ENCODE measurements around the gene WDFY4.

Gene WDFY4

GRCh38 chr10:48690791-48691660, 6.4 kb downstream of the WDFY4 start:
- DNase-seq: no peak

- DNase-seq: peak; percentile 40
These were observed 7.3 kb downstream of the WDFY4 start for GRCh38 chr10:48691812-48692528.

- DNase-seq: no peak
These were observed 8.1 kb downstream of the WDFY4 start for GRCh38 chr10:48692748-48693147.

GRCh38 chr10:48693206-48693605, 8.5 kb downstream of the WDFY4 start:
- no peak for DNase-seq

- peak; percentile 39 for DNase-seq
These were observed 9.8 kb downstream of the WDFY4 start for GRCh38 chr10:48694371-48695030.

GRCh38 chr10:48695636-48696534, 11.2 kb downstream of the WDFY4 start:
- no peak for DNase-seq

GRCh38 chr10:48696535-48696873, 11.8 kb downstream of the WDFY4 start:
- no peak for DNase-seq

GRCh38 chr10:48697091-48697490, 12.4 kb downstream of the WDFY4 start:
- no peak for DNase-seq

- no peak for DNase-seq
These were observed 13.4 kb downstream of the WDFY4 start for GRCh38 chr10:48697821-48698764.

- DNase-seq: no peak
These were observed 14.4 kb downstream of the WDFY4 start for GRCh38 chr10:48699011-48699627.

GRCh38 chr10:48700071-48700470, 15.4 kb downstream of the WDFY4 start:
- DNase-seq: no peak

GRCh38 chr10:48700493-48700892, 15.8 kb downstream of the WDFY4 start:
- DNase-seq: no peak

- DNase-seq: no peak
These were observed 16.6 kb downstream of the WDFY4 start for GRCh38 chr10:48701139-48701901.

- no peak for DNase-seq
These were observed 17.3 kb downstream of the WDFY4 start for GRCh38 chr10:48701941-48702340.

GRCh38 chr10:48703531-48704122, 19.0 kb downstream of the WDFY4 start:
- no peak for DNase-seq

- DNase-seq: no peak
These were observed 19.5 kb downstream of the WDFY4 start for GRCh38 chr10:48704156-48704555.

- no peak for DNase-seq
These were observed 20.8 kb downstream of the WDFY4 start for GRCh38 chr10:48705401-48705938.

GRCh38 chr10:48707472-48707871, 22.8 kb downstream of the WDFY4 start:
- DNase-seq: no peak

- DNase-seq: no peak
These were observed 23.5 kb downstream of the WDFY4 start for GRCh38 chr10:48708144-48708543.
